Measurements from ENCODE around the gene TNFSF15. TPM values are rescaled to one million over a fixed set of nuclear protein-coding genes. Genes with fewer than 3 reads are reported as not detected.

The TNFSF15 gene
- total RNA-seq, 5 donors from 2014 or later (not counting 1 experiment from before 2014, with no cell fraction given): 0.07 TPM; not detected in 4

DNA sequence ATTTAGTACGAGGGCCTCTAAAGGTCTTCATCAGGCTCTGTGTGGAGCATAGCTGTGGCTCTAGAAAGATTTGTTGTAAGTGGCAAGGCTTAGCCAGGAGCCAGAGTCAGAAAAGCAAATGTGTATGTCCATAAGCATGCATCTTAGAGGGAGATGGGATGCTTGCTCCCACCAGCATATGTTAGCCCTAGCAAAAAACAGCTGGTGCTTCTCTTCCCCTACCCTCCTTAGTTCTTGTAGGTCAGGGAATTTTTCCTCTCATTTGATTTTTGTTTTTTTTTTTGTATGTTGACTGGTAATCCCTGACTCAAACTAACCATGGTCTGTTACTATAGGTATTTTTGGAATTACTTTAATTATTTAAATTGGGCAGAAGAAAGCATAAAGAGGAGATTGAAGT is 7.7 kb downstream of the TNFSF15 start:
- Mint-ChIP-seq H3K27ac (no peak overlapping the region), H3K4me1 (no peaks in the 10 kb centered on the region), H3K9me3 (no peaks in the 10 kb centered on the region), H3K4me3 (no peak overlapping the region), H3K36me3 (no peaks in the 10 kb centered on the region), H3K27me3 (no peaks in the 10 kb centered on the region)
- ChIA-PET CTCF (interaction anchor here in 1 of 2 donors (1.0 kb wide), 1 partner anchor 216 kb away, joined by 4 read pairs; no protein-coding TSS in a partner anchor), POLR2A (no interaction called here)
- no peak for ATAC-seq (replicated peaks in 1 of 4)
- Histone ChIP-seq H3K9me3 (no peaks in the 10 kb centered on the region), H3K27me3 (replicated peaks in 1 of 2; ENCODE audit: control insufficient read depth in 2 of 2, extremely low read depth in 1 of 2, insufficient read depth in 2 of 2, low read length in 1 of 2) (no peaks in the 10 kb centered on the region), H3K36me3 (ENCODE audit: control insufficient read depth in 2 of 2, extremely low read depth in 1 of 2, insufficient read depth in 1 of 2, low read length in 1 of 2) (no peaks in the 10 kb centered on the region), H3K4me3 (ENCODE audit: control insufficient read depth in 1 of 2, extremely low read depth in 1 of 2, low read length in 1 of 2) (no peak overlapping the region), H3K27ac (ENCODE audit: low read length) (no peak overlapping the region), H3K4me1 (ENCODE audit: control insufficient read depth in 1 of 2, extremely low read depth in 1 of 2, insufficient read depth in 2 of 2, low read length in 2 of 2) (no peaks in the 10 kb centered on the region)
- no peak for DNase-seq
- no CpG with 5 or more reads among the region's 1 CpG for WGBS (ENCODE audit: insufficient coverage)

DNA sequence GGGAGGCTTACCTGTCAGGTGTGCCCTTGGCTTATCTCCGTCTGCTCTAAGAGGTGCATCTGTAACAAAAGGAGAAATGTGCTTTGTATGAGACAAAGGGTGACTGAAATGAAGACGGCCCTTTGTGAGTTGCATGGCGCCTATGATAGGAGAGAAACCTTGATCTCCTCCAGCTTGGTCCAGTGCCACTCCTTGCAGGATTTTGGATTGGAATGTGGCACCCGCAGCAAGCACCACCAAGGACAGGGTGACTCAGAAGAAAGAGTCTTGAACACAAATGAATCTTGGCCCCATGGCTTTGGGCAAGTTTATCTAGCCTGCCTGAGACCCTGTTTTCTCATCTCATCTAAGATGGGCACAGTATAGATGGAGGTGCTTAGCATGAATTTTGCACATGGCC is 13.4 kb downstream of the TNFSF15 start:
- DNase-seq: no peak
- Mint-ChIP-seq H3K27me3 (no peaks in the 10 kb centered on the region), H3K4me3 (no peak overlapping the region), H3K9me3 (no peaks in the 10 kb centered on the region), H3K27ac (no peak overlapping the region), H3K36me3 (no peaks in the 10 kb centered on the region), H3K4me1 (no peaks in the 10 kb centered on the region)
- Histone ChIP-seq H3K4me3 (ENCODE audit: control insufficient read depth in 1 of 2, extremely low read depth in 1 of 2, low read length in 1 of 2) (no peak overlapping the region), H3K27me3 (replicated peaks in 1 of 2; ENCODE audit: control insufficient read depth in 2 of 2, extremely low read depth in 1 of 2, insufficient read depth in 2 of 2, low read length in 1 of 2) (no peaks in the 10 kb centered on the region), H3K9me3 (no peaks in the 10 kb centered on the region), H3K4me1 (ENCODE audit: control insufficient read depth in 1 of 2, extremely low read depth in 1 of 2, insufficient read depth in 2 of 2, low read length in 2 of 2) (no peaks in the 10 kb centered on the region), H3K36me3 (ENCODE audit: control insufficient read depth in 2 of 2, extremely low read depth in 1 of 2, insufficient read depth in 1 of 2, low read length in 1 of 2) (no peaks in the 10 kb centered on the region), H3K27ac (ENCODE audit: low read length) (no peak overlapping the region)
- CTCF ChIA-PET: no interaction called here
- 96% methylated on average over 3 of the region's 4 CpGs for WGBS (ENCODE audit: insufficient coverage)
- POLR2A ChIA-PET: no interaction called here
- no peak for ATAC-seq (replicated peaks in 1 of 4)

DNA sequence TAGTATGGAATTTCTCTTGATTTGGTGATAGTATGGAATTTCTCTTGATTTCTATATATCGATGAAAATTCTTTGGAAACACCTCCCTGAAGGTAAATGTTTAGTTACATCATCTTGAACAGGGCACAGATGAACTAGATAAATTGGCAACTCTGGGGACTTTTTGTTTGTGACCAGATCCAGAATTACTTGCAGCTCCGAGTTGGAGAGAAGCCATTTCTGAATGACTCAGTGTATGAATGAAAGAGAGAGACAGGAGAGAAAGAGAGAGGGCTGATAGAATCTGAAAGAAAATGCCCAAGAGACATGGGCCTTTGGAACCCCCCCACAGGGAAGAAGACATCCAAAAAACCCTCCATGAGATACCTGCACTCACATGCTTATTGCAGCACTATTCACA is 14.1 kb downstream of the TNFSF15 start:
- H3K36me3 ChIP-seq (ENCODE audit: control insufficient read depth in 2 of 2, extremely low read depth in 1 of 2, insufficient read depth in 1 of 2, low read length in 1 of 2): no peaks in the 10 kb centered on the region
- H3K4me1 ChIP-seq (ENCODE audit: control insufficient read depth in 1 of 2, extremely low read depth in 1 of 2, insufficient read depth in 2 of 2, low read length in 2 of 2): no peaks in the 10 kb centered on the region
- no peaks in the 10 kb centered on the region for H3K27me3 Mint-ChIP-seq
- WGBS (ENCODE audit: insufficient coverage): no CpG with 5 or more reads among the region's 2 CpGs
- no peaks in the 10 kb centered on the region for H3K36me3 Mint-ChIP-seq
- no peaks in the 10 kb centered on the region for H3K4me1 Mint-ChIP-seq
- ATAC-seq (replicated peaks in 1 of 4) (no peak), DNase-seq (no peak)
- no peak overlapping the region for H3K4me3 Mint-ChIP-seq
- H3K9me3 Mint-ChIP-seq: no peaks in the 10 kb centered on the region
- H3K4me3 ChIP-seq (ENCODE audit: control insufficient read depth in 1 of 2, extremely low read depth in 1 of 2, low read length in 1 of 2): no peak overlapping the region
- ChIA-PET CTCF (interaction anchor here in 1 of 2 donors (0.7 kb wide), 1 partner anchor 333 kb away, joined by 3 read pairs; no protein-coding TSS in a partner anchor), POLR2A (no interaction called here)
- H3K27ac Mint-ChIP-seq: no peak overlapping the region
- no peak overlapping the region for H3K27ac ChIP-seq (ENCODE audit: low read length)
- H3K27me3 ChIP-seq (replicated peaks in 1 of 2; ENCODE audit: control insufficient read depth in 2 of 2, extremely low read depth in 1 of 2, insufficient read depth in 2 of 2, low read length in 1 of 2): no peaks in the 10 kb centered on the region
- no peaks in the 10 kb centered on the region for H3K9me3 ChIP-seq

DNA sequence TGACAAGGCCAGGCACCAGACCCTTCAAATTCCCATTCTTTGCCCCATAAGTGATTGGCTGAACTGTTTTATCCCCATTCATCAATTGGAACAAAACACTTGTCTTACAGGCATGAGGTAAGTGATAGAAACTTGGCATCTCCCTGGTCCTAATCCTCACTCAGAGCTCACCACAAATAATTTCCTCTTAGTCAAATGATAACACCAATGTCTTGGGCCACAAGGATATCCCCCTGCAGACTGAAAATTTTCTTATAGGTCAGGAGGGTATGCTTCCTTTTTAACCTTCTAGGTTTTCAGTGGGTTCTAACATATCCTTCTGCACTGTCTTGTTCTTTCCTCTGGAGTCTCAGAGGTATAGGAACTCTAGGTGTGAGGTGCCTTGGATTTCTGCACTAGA is 14.5 kb downstream of the TNFSF15 start:
- H3K27ac ChIP-seq (ENCODE audit: low read length): no peak overlapping the region
- no peaks in the 10 kb centered on the region for H3K27me3 Mint-ChIP-seq
- no peak overlapping the region for H3K27ac Mint-ChIP-seq
- H3K9me3 ChIP-seq: no peaks in the 10 kb centered on the region
- no peaks in the 10 kb centered on the region for H3K27me3 ChIP-seq (replicated peaks in 1 of 2; ENCODE audit: control insufficient read depth in 2 of 2, extremely low read depth in 1 of 2, insufficient read depth in 2 of 2, low read length in 1 of 2)
- CTCF ChIA-PET: interaction anchor here in 1 of 2 donors (0.7 kb wide), 1 partner anchor 333 kb away, joined by 3 read pairs; no protein-coding TSS in a partner anchor
- no peak overlapping the region for H3K4me3 Mint-ChIP-seq
- H3K36me3 Mint-ChIP-seq: no peaks in the 10 kb centered on the region
- H3K36me3 ChIP-seq (ENCODE audit: control insufficient read depth in 2 of 2, extremely low read depth in 1 of 2, insufficient read depth in 1 of 2, low read length in 1 of 2): no peaks in the 10 kb centered on the region
- no peaks in the 10 kb centered on the region for H3K4me1 ChIP-seq (ENCODE audit: control insufficient read depth in 1 of 2, extremely low read depth in 1 of 2, insufficient read depth in 2 of 2, low read length in 2 of 2)
- H3K4me3 ChIP-seq (ENCODE audit: control insufficient read depth in 1 of 2, extremely low read depth in 1 of 2, low read length in 1 of 2): no peak overlapping the region
- DNase-seq (no peak), ATAC-seq (replicated peaks in 1 of 4) (no peak)
- POLR2A ChIA-PET: no interaction called here
- H3K9me3 Mint-ChIP-seq: no peaks in the 10 kb centered on the region
- no peaks in the 10 kb centered on the region for H3K4me1 Mint-ChIP-seq

DNA sequence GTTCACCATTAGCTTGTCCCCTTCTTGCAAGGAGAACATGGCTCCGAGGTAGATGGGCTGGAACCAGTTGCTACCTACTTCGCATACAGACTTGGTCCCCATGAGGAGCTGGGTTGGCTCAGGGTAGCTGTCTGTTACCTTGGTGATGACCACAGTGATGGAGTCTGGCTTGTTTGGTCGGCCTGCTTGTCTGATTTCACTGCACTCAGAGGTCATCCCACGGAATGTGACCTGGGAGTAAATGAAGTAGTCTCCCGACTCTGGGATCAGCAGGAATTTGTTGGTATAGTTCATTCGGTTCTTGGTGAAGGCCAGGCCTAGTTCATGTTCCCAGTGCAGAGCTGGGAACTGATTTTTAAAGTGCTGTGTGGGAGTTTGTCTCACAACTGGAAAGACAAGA is 15.3 kb downstream of the TNFSF15 start:
- 87% methylated on average over 5 of the region's 6 CpGs for WGBS (ENCODE audit: insufficient coverage)
- H3K4me3 ChIP-seq (ENCODE audit: control insufficient read depth in 1 of 2, extremely low read depth in 1 of 2, low read length in 1 of 2): no peak overlapping the region
- no peaks in the 10 kb centered on the region for H3K9me3 Mint-ChIP-seq
- no peaks in the 10 kb centered on the region for H3K9me3 ChIP-seq
- H3K36me3 Mint-ChIP-seq: no peaks in the 10 kb centered on the region
- CTCF ChIA-PET: no interaction called here
- no peak overlapping the region for H3K27ac Mint-ChIP-seq
- DNase-seq (no peak), ATAC-seq (replicated peaks in 1 of 4) (no peak)
- POLR2A ChIA-PET: no interaction called here
- no peaks in the 10 kb centered on the region for H3K27me3 ChIP-seq (replicated peaks in 1 of 2; ENCODE audit: control insufficient read depth in 2 of 2, extremely low read depth in 1 of 2, insufficient read depth in 2 of 2, low read length in 1 of 2)
- peaks cover 0 to 3% (median 0%) of the 10 kb centered on the region in 3 donors for H3K4me1 Mint-ChIP-seq
- no peak overlapping the region for H3K27ac ChIP-seq (ENCODE audit: low read length)
- no peaks in the 10 kb centered on the region for H3K36me3 ChIP-seq (ENCODE audit: control insufficient read depth in 2 of 2, extremely low read depth in 1 of 2, insufficient read depth in 1 of 2, low read length in 1 of 2)
- H3K4me1 ChIP-seq (ENCODE audit: control insufficient read depth in 1 of 2, extremely low read depth in 1 of 2, insufficient read depth in 2 of 2, low read length in 2 of 2): no peaks in the 10 kb centered on the region
- no peaks in the 10 kb centered on the region for H3K27me3 Mint-ChIP-seq
- H3K4me3 Mint-ChIP-seq: no peak overlapping the region

DNA sequence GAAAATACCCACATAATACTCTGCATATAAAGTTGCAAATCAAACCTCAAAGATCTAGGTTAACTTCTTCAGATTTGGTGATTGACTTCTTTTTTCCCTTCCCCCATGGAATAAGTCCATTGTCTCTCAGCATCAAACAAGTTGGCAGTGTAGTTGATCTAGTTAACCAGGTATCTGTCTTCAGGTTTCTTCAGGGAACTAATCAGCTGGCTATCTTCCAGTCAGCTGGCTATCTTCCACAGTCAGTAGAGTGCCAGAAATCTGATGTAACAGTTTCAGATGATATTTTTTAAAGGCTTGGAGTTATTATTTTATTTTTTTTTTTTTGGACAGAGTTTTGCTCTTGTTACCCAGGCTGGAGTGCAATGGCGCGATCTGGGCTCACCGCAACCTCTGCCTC is 16.8 kb downstream of the TNFSF15 start:
- H3K4me1 Mint-ChIP-seq: peaks cover 0 to 3% (median 0%) of the 10 kb centered on the region in 3 donors
- no peak overlapping the region for H3K27ac Mint-ChIP-seq
- no CpG with 5 or more reads among the region's 3 CpGs for WGBS (ENCODE audit: insufficient coverage)
- Histone ChIP-seq H3K36me3 (ENCODE audit: control insufficient read depth in 2 of 2, extremely low read depth in 1 of 2, insufficient read depth in 1 of 2, low read length in 1 of 2) (no peaks in the 10 kb centered on the region), H3K27me3 (replicated peaks in 1 of 2; ENCODE audit: control insufficient read depth in 2 of 2, extremely low read depth in 1 of 2, insufficient read depth in 2 of 2, low read length in 1 of 2) (no peaks in the 10 kb centered on the region), H3K4me1 (ENCODE audit: control insufficient read depth in 1 of 2, extremely low read depth in 1 of 2, insufficient read depth in 2 of 2, low read length in 2 of 2) (no peaks in the 10 kb centered on the region), H3K9me3 (no peaks in the 10 kb centered on the region), H3K27ac (ENCODE audit: low read length) (no peak overlapping the region), H3K4me3 (ENCODE audit: control insufficient read depth in 1 of 2, extremely low read depth in 1 of 2, low read length in 1 of 2) (no peak overlapping the region)
- DNase-seq (no peak), ATAC-seq (replicated peaks in 1 of 4) (no peak)
- no peak overlapping the region for H3K4me3 Mint-ChIP-seq
- ChIA-PET POLR2A (no interaction called here), CTCF (interaction anchor here (0.5 to 0.7 kb wide), 3 partner anchors 19 to 641 kb away, joined by 3 to 7 read pairs (median 3); no protein-coding TSS in a partner anchor)
- H3K27me3 Mint-ChIP-seq: no peaks in the 10 kb centered on the region
- H3K9me3 Mint-ChIP-seq: no peaks in the 10 kb centered on the region
- no peaks in the 10 kb centered on the region for H3K36me3 Mint-ChIP-seq
